Mesenchymal stem cell (in vitro differentiated cells and primary cell): ENCODE data around the gene TMOD3.
"Not testable (repeated sequence)": the region's sequence is repeated elsewhere in the genome, so short reads cannot be mapped to it uniquely, and the experiment has no call there.

Source experiments
- DNase-seq: peaks from one replicate; pipeline ENCODE4 v3.0.0-alpha.2; 2013
- H2AFZ ChIP-seq: one replicate; pipeline ENCODE4 v1.6.1; 2013; ENCODE audit warnings: low read depth, mild to moderate bottlenecking, control low read depth, inconsistent platforms, low read length, moderate library complexity
- H2AK5ac ChIP-seq: 2 replicates; pipeline ENCODE4 v1.6.1; 2013; ENCODE audit warnings: low read length, moderate library complexity, mild to moderate bottlenecking, inconsistent platforms; ENCODE audit not compliant: severe bottlenecking
- H2BK120ac ChIP-seq: one replicate; pipeline ENCODE4 v1.6.1; 2013; ENCODE audit warnings: low read depth, mild to moderate bottlenecking, inconsistent platforms, low read length, moderate library complexity
- H2BK12ac ChIP-seq, 2 experiments: one replicate each; pipeline ENCODE4 v1.6.1; 2013; ENCODE audit warnings: inconsistent platforms in 2 of 2, low read length in 2 of 2, mild to moderate bottlenecking in 2 of 2, moderate library complexity in 2 of 2, control low read depth in 1 of 2
- H2BK15ac ChIP-seq: one replicate; pipeline ENCODE4 v1.6.1; 2013; ENCODE audit warnings: mild to moderate bottlenecking, low read depth, inconsistent platforms; ENCODE audit not compliant: poor library complexity, severe bottlenecking
- H2BK5ac ChIP-seq: 2 replicates; pipeline ENCODE4 v1.6.1; 2013; ENCODE audit warnings: low read depth, mild to moderate bottlenecking, low read length, control low read depth, inconsistent platforms; ENCODE audit not compliant: poor library complexity, severe bottlenecking
- H3K14ac ChIP-seq, 2 experiments: one replicate each; pipeline ENCODE4 v1.6.1; 2013; ENCODE audit warnings: inconsistent platforms in 2 of 2, low read length in 2 of 2, control low read depth in 1 of 2, mild to moderate bottlenecking in 1 of 2, moderate library complexity in 1 of 2
- H3K18ac ChIP-seq, 2 experiments: one replicate each; pipeline ENCODE4 v1.6.1; 2013; ENCODE audit warnings: inconsistent platforms in 2 of 2, low read length in 2 of 2, control low read depth in 1 of 2, low read depth in 1 of 2, mild to moderate bottlenecking in 1 of 2
- H3K23ac ChIP-seq, 2 experiments: one replicate each; pipeline ENCODE4 v1.6.1; 2013; ENCODE audit warnings: inconsistent platforms in 2 of 2, low read length in 2 of 2, mild to moderate bottlenecking in 2 of 2, moderate library complexity in 2 of 2, control low read depth in 1 of 2
- H3K27ac ChIP-seq: 2 replicates; pipeline ENCODE4 v1.5.1; 2013; ENCODE audit warnings: mild to moderate bottlenecking, moderate library complexity, low read length, control low read depth, inconsistent platforms; ENCODE audit not compliant: poor library complexity, severe bottlenecking
- H3K27me3 ChIP-seq, 2 experiments: 2 replicates each; pipeline versions ENCODE4 v1.6.1 to v1.7.0; 2013; ENCODE audit warnings: low read length in 2 of 2, mild to moderate bottlenecking in 2 of 2, moderate library complexity in 2 of 2, control low read depth in 1 of 2, inconsistent platforms in 1 of 2; ENCODE audit not compliant: control insufficient read depth in 1 of 2, insufficient read depth in 1 of 2
- H3K36me3 ChIP-seq, 2 experiments: 2 replicates each; pipeline versions ENCODE4 v1.6.1 to v1.7.0; 2013; ENCODE audit warnings: low read length in 2 of 2, control low read depth in 1 of 2, inconsistent platforms in 1 of 2, low read depth in 1 of 2, mild to moderate bottlenecking in 1 of 2; ENCODE audit not compliant: insufficient read depth in 2 of 2, control insufficient read depth in 1 of 2
- H3K4ac ChIP-seq, 2 experiments: one replicate each; pipeline ENCODE4 v1.6.1; 2013; ENCODE audit warnings: inconsistent platforms in 2 of 2, low read length in 2 of 2, mild to moderate bottlenecking in 2 of 2, moderate library complexity in 2 of 2, control low read depth in 1 of 2, low read depth in 1 of 2
- H3K4me1 ChIP-seq: 2 replicates; pipeline ENCODE4 v1.6.1; 2013; ENCODE audit warnings: low read depth, low read length, control low read depth; ENCODE audit not compliant: control insufficient read depth, insufficient read depth
- H3K4me2 ChIP-seq: 2 replicates; pipeline ENCODE4 v1.6.1; 2013; ENCODE audit warnings: low read length, mild to moderate bottlenecking, inconsistent platforms; ENCODE audit not compliant: poor library complexity, severe bottlenecking
- H3K4me3 ChIP-seq, 2 experiments: 2 replicates each; pipeline versions ENCODE4 v1.5.1 to v1.7.0; 2013; ENCODE audit warnings: low read length in 2 of 2, mild to moderate bottlenecking in 2 of 2, control low read depth in 1 of 2, low read depth in 1 of 2; ENCODE audit not compliant: insufficient read depth in 1 of 2
- H3K79me1 ChIP-seq: replicated peaks from 2 replicates; pipeline ENCODE4 v1.6.1; 2013; ENCODE audit warnings: mild to moderate bottlenecking, control low read depth, low read length, inconsistent platforms; ENCODE audit not compliant: poor library complexity, severe bottlenecking
- H3K9ac ChIP-seq: 2 replicates; pipeline ENCODE4 v1.7.0; 2013; ENCODE audit warnings: mild to moderate bottlenecking, low read length, moderate library complexity
- H3K9me3 ChIP-seq: 2 replicates; pipeline ENCODE4 v1.7.0; 2013; ENCODE audit warnings: mild to moderate bottlenecking, low read length; ENCODE audit not compliant: control insufficient read depth
- H4K8ac ChIP-seq: one replicate; pipeline ENCODE4 v1.6.1; 2013; ENCODE audit warnings: inconsistent platforms, mild to moderate bottlenecking, low read length, moderate library complexity
- H4K91ac ChIP-seq: one replicate; pipeline ENCODE4 v1.6.1; 2013; ENCODE audit warnings: mild to moderate bottlenecking, low read length, inconsistent platforms
- WGBS: methylation state at CpG from one replicate; pipeline ENCODE4 v1.1.7; 2013; ENCODE audit warnings: mixed read lengths; 5-methylcytosine and 5-hydroxymethylcytosine counted together

Gene TMOD3

GRCh38 chr15:51783967-51784366 is 45.5 kb upstream of the TMOD3 start:
- Histone ChIP-seq H2AK5ac (no peak overlapping the region), H3K27ac (no peak overlapping the region), H3K18ac (no peak overlapping the region), H3K9me3 (peaks cover 5% of the 10 kb centered on the region), H2BK5ac (no peak overlapping the region), H2BK120ac (no peak overlapping the region), H3K36me3 (peaks cover 0 to 60% of the 10 kb centered on the region in 2 experiments), H2AFZ (no peak overlapping the region), H2BK12ac (no peak overlapping the region), H3K9ac (no peak overlapping the region), H3K23ac (no peak overlapping the region), H4K91ac (no peak overlapping the region), H3K4me1 (no peaks in the 10 kb centered on the region), H3K79me1 (no peaks in the 10 kb centered on the region), H3K4ac (no peak overlapping the region), H3K4me3 (no peak overlapping the region), H3K27me3 (no peaks in the 10 kb centered on the region), H3K14ac (no peak overlapping the region), H4K8ac (no peak overlapping the region), H2BK15ac (no peak overlapping the region), H3K4me2 (no peak overlapping the region)
- 100% methylated on average over 2 of the region's 3 CpGs for WGBS
- no peak for DNase-seq

- not testable (repeated sequence) for H2BK15ac ChIP-seq, H3K18ac ChIP-seq, H3K4me3 ChIP-seq, DNase-seq, H3K23ac ChIP-seq, H3K79me1 ChIP-seq, H2AK5ac ChIP-seq, H3K4me2 ChIP-seq, H3K14ac ChIP-seq, H3K27ac ChIP-seq, H3K27me3 ChIP-seq, H3K4ac ChIP-seq, H4K91ac ChIP-seq, H4K8ac ChIP-seq, H3K9ac ChIP-seq, H3K4me1 ChIP-seq, H2AFZ ChIP-seq, H3K9me3 ChIP-seq, H2BK5ac ChIP-seq, H2BK120ac ChIP-seq, H2BK12ac ChIP-seq
- 72% methylated on average over 11 of the region's 11 CpGs for WGBS
- H3K36me3 ChIP-seq, result peaks cover 0 to 45% of the 10 kb centered on the region in 2 experiments
Measured at GRCh38 chr15:51787130-51787529, 42.3 kb upstream of the TMOD3 start.

- H2BK15ac ChIP-seq, H3K36me3 ChIP-seq, H3K18ac ChIP-seq, H3K27me3 ChIP-seq, H3K14ac ChIP-seq, H3K9me3 ChIP-seq, H3K9ac ChIP-seq, H4K91ac ChIP-seq, H2BK12ac ChIP-seq, DNase-seq, H2BK5ac ChIP-seq, H2BK120ac ChIP-seq, H3K4ac ChIP-seq, H3K4me3 ChIP-seq, H3K27ac ChIP-seq, H3K79me1 ChIP-seq, H3K23ac ChIP-seq, H4K8ac ChIP-seq, H3K4me2 ChIP-seq, H2AK5ac ChIP-seq, H2AFZ ChIP-seq, H3K4me1 ChIP-seq: not testable (repeated sequence)
- WGBS, result 97% methylated on average over 4 of the region's 4 CpGs
Measured at GRCh38 chr15:51792474-51792873, 37.0 kb upstream of the TMOD3 start.

GRCh38 chr15:51793521-51794305 is 35.7 kb upstream of the TMOD3 start:
- WGBS, result 95% methylated on average over 3 of the region's 4 CpGs
- Histone ChIP-seq H2BK5ac (no peak overlapping the region), H2AK5ac (no peak overlapping the region), H3K4ac (no peak overlapping the region), H3K79me1 (no peaks in the 10 kb centered on the region), H3K9ac (no peak overlapping the region), H3K4me2 (no peak overlapping the region), H2AFZ (no peak overlapping the region), H3K18ac (no peak overlapping the region), H2BK120ac (no peak overlapping the region), H2BK12ac (no peak overlapping the region), H2BK15ac (no peak overlapping the region), H4K8ac (no peak overlapping the region), H4K91ac (no peak overlapping the region), H3K4me3 (no peak overlapping the region), H3K27ac (no peak overlapping the region), H3K14ac (no peak overlapping the region), H3K9me3 (no peaks in the 10 kb centered on the region), H3K23ac (no peak overlapping the region), H3K27me3 (no peaks in the 10 kb centered on the region), H3K4me1 (peaks cover 4% of the 10 kb centered on the region), H3K36me3 (peaks cover 0 to 7% of the 10 kb centered on the region in 2 experiments)
- no peak for DNase-seq
